Ovary (tissue), 3 donors: ENCODE data around the gene CNPY2.

Experiments used
- EP300 ChIP-seq: sonication (generic); formaldehyde crosslinking; IDR thresholded peaks from one replicate; pipeline ENCODE4 v1.6.1; 2017; ENCODE audit warnings: antibody characterized with exemption
- POLR2A ChIP-seq: fragments of 450-650 bp; IDR thresholded peaks from one replicate; pipeline ENCODE4 v1.6.1; 2017; ENCODE audit warnings: antibody characterized with exemption, mild to moderate bottlenecking, moderate library complexity
- TF ChIP-seq, protein P1 (sequence below), 3 donors: fragments of 450-650 bp in 2 of 3; fragments of 200-600 bp in 1 of 3; IDR thresholded peaks; one replicate each; pipeline versions ENCODE4 v1.5.1 to v1.8.0; 2016 to 2022; ENCODE audit warnings: antibody characterized with exemption in 3 of 3, mild to moderate bottlenecking in 1 of 3
- donor health status: DM: no; HTN: no; CAD: no.

DNA sequence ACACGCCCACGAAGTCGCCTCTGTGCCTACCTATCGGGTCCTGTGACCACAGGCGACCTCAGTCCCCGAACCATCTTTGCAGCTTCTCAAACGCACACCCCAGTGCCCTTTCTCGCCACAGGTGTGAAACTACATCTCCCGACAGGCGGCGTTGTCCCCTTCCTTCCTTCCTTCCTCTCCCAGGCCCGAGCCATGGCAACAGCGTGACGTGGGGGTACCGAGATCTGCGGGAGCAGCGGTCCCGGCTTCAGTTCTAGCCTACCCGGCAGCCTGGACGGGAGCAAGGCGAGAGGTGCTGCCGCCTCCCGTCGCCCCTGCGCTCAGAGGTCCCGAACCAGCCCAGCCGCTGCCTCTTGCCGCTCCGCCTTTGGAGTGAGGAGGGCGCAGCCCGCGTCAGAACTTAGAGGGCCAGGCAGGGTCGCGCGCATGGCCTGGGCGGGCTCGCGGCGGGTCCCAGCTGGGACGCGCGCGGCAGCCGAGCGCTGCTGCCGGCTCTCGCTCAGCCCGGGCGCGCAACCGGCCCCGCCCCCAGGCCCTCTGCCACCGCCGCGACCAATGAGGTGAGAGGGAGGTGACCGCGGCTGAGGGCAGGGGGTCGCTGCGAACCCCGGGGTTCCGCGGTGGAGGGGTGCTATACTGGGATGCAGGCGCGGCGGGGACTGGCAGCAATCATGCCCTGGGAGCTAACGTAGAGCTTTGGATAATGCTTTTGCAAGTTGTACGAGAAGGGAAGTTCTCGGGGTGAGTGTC, 48.9 kb downstream of the CNPY2 start, which contains the start of gene COQ10A:
- TF ChIP-seq, protein P1, sequence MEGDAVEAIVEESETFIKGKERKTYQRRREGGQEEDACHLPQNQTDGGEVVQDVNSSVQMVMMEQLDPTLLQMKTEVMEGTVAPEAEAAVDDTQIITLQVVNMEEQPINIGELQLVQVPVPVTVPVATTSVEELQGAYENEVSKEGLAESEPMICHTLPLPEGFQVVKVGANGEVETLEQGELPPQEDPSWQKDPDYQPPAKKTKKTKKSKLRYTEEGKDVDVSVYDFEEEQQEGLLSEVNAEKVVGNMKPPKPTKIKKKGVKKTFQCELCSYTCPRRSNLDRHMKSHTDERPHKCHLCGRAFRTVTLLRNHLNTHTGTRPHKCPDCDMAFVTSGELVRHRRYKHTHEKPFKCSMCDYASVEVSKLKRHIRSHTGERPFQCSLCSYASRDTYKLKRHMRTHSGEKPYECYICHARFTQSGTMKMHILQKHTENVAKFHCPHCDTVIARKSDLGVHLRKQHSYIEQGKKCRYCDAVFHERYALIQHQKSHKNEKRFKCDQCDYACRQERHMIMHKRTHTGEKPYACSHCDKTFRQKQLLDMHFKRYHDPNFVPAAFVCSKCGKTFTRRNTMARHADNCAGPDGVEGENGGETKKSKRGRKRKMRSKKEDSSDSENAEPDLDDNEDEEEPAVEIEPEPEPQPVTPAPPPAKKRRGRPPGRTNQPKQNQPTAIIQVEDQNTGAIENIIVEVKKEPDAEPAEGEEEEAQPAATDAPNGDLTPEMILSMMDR (IDR thresholded peaks at IDR 0.05): peak; percentile 70 to 88 (median 84)
- TF ChIP-seq POLR2A (peak; percentile 91), EP300 (no peak)
